Activated T-cell treated with anti-CD3 and anti-CD28 coated beads for 4 hours (primary cell): ENCODE data around the gene C1QTNF8.

ENCODE experiments used
- DNase-seq: peaks from one replicate; pipeline ENCODE4 v3.0.0-alpha.2; 2020

Gene C1QTNF8

GRCh38 chr16:1073566-1074378 lies 22.3 kb downstream of the C1QTNF8 start:
- DNase-seq: no peak

- DNase-seq: no peak
Observed at GRCh38 chr16:1073262-1073558, 22.8 kb downstream of the C1QTNF8 start.

- DNase-seq: no peak
Observed at GRCh38 chr16:1072526-1073261, 23.4 kb downstream of the C1QTNF8 start, which contains the start of gene SSTR5. Gene SSTR5, plus strand, starts transcription at chr16:1072747. Its CDS starts 6,122 bp downstream, at chr16:1078869.

GRCh38 chr16:1071561-1072225 lies 24.4 kb downstream of the C1QTNF8 start:
- DNase-seq: no peak

- DNase-seq: no peak
Observed at GRCh38 chr16:1070864-1071408, 25.1 kb downstream of the C1QTNF8 start.

DNA sequence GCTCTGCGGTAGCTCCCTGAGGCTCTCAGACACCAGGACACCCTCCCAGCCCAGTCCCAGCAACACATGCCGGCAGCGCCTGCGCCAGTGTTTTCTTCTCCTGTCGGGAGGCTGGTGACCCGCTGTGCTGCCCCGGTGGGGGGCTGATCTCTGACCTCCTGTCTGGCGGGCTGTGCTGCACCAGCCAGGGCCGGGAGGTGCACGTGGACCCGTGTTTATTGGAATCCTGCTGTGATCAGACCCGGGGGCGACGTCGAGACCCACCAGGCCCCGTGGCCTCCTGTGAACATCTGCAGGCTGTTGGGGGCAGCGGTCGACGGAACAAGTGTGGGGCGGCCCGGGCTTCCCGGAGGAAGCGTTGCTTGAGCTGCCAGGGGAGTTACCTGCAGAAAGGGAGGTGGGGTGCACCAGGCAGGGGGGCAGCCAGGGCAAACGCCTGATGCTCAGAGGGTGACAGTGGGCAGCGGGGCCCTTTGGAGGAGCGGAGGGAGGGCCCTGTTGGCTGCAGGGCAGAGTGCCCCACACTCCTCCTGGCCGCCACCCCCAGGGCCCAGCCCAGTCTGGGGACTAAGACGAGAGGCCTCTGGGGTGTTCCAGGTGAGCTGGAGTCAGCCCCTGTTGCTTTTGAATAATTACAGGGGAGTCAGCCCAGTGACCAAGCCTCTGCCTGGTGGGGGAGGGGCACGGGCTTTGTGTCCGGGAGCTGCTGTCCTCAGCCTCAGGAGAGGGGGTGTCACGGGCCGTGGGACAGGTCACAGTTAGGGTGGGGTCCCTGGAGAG lies 25.8 kb downstream of the C1QTNF8 start:
- DNase-seq: no peak

DNA sequence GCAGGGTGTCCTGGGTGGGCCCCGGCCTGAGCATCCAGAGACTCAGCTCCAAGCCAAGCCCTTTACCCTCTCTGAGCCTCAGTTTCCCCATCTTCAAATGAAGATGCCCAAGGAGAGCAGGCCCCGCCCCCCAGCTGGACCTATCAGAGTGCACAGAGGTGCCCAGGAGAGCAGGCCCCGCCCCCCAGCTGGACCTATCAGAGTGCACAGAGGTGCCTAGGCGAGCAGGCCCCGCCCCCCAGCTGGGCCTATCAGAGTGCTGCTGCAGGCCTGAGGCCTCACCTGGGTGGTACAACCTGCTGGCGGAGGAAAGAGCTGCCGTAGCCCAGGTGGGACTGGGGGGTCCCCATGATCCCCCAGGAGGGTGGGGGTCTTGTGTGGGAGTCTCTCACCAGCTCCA lies 26.9 kb downstream of the C1QTNF8 start:
- no peak for DNase-seq

GRCh38 chr16:1068451-1068850 lies 27.6 kb downstream of the C1QTNF8 start:
- DNase-seq: no peak

DNA sequence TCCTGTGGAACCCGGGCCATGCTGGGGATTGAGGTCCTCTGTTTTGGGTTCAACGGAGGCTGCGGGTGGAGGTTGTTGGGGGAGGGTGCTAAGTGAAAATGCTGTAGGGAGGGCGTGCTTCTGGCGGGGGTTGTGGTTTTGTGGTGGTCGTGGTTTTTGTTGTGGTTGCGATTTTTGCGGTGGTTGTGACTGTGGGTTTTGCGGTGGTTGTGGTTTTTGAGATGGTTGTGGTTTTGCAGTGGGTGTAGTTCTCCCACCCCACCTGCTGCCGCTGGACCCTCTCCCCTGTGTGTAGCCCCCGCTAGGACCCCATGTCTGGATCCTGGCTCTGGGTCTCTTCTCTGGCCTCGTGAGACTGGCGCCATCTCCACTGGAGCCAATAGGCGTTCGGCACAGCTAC lies 28.4 kb downstream of the C1QTNF8 start:
- DNase-seq: no peak

DNA sequence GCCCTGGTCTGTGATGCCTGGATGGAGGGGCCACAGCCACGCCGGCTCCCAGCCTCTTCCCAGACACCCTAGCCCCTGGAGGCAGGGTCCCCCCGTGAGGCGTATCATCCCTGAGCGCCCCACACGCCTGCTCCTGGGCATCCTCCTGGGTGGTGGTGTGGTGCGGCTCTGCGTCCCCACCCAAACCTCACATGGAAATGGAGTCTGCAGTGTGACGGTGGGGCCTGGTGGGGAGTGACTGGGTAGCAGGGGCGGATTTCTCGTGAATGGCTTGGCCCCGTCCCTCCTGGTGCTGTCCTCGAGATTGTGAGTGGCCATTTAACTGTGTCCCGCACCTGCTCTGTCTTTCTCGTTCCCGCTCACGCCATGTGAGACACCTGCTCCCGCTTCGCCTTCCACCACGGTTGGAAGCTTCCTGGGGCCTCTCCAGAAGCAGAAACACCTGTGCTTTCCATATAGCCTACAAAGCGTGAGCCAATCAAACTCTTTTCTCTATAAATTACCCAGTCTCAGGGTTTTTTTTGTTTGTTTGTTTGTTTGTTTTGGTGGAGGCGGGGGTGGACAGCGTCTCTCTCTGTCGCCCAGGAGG lies 29.4 kb downstream of the C1QTNF8 start:
- no peak for DNase-seq

DNA sequence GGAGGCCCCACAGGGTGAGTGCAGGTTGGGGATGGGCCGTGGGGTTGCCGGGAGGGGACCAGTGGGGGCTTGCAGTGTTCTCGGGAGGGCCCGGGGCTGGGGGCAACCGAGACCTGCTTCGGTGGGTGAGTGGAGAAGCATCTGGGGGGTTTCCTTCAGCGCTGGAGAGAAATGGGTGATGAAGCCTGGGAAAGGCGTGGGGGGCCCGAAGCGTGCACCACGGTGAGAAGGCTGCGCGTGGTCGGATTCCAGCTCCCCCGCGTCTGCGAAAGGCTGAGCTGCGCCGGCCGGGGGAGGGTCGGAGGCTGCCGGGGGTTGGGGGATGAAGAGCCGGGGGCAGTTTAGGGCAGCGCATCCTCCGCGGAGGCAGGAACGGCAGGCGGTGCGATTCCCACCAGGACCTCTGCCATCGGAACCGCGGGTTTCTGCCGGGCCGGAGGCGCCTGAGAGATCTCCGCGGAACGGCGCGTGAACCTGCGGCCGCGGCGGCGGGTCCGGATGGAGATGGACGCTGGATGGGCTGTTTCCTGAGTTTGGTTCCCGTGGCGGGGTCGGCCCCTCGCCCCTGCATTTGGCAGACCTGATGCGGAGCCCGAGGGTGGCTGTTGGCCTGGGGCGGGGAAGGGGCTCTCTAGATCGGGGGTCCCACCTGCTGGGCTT lies 30.4 kb downstream of the C1QTNF8 start:
- no peak for DNase-seq

GRCh38 chr16:1063728-1064127 lies 32.3 kb downstream of the C1QTNF8 start:
- DNase-seq: no peak

GRCh38 chr16:1062895-1063294 lies 33.1 kb downstream of the C1QTNF8 start:
- DNase-seq: no peak

GRCh38 chr16:1061769-1062505 lies 34.1 kb downstream of the C1QTNF8 start:
- DNase-seq: no peak

- no peak for DNase-seq
Observed at GRCh38 chr16:1060416-1061340, 35.4 kb downstream of the C1QTNF8 start.

DNA sequence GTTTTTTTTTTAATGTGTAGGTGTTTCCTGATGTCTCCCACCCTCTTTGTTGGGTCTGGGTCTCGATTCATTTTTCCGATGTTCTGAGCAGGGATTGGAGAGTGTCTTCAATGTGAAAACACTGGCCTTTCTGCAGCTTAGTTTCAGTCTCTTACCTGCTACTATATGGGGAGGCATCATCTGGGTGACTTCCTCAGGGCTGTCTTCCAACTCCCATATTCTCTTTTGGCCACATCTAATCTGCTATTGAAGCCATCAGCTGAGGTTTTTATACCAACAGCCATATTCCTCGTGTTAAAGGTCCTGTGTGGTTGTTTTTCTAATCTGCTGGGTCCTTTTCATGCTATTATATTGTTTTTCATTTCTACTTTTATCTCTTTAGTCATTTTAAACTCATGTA lies 36.7 kb downstream of the C1QTNF8 start:
- DNase-seq: no peak

- no peak for DNase-seq
Observed at GRCh38 chr16:1058216-1058615, 37.8 kb downstream of the C1QTNF8 start.

- DNase-seq: peak; percentile 66
Observed at GRCh38 chr16:1057252-1057932, 38.7 kb downstream of the C1QTNF8 start.

GRCh38 chr16:1056196-1056595 lies 39.8 kb downstream of the C1QTNF8 start:
- DNase-seq: no peak
